Esophagus muscularis mucosa (tissue), 3 donors: ENCODE data around the gene ADCY7.

Experiments used
- POLR2A ChIP-seq: fragments of 450-650 bp; IDR thresholded peaks from one replicate; pipeline ENCODE4 v1.6.1; 2017; ENCODE audit warnings: antibody characterized with exemption, moderate library complexity, mild to moderate bottlenecking, low read depth
- POLR2AphosphoS5 ChIP-seq, 2 donors: sonication (generic); formaldehyde crosslinking; IDR thresholded peaks; one replicate each; pipeline ENCODE4 v1.6.1; 2017; ENCODE audit warnings: antibody characterized with exemption in 2 of 2
- TF ChIP-seq, protein P1 (sequence below), 3 experiments: fragments of 200-600 bp in 2 of 3; fragments of 450-650 bp in 1 of 3; sonication (generic) in 2 of 3; IDR thresholded peaks; one replicate each; pipeline ENCODE4 v1.5.1; 2017 to 2019; ENCODE audit warnings: antibody characterized with exemption in 3 of 3, mild to moderate bottlenecking in 2 of 3, moderate library complexity in 1 of 3

DNA sequence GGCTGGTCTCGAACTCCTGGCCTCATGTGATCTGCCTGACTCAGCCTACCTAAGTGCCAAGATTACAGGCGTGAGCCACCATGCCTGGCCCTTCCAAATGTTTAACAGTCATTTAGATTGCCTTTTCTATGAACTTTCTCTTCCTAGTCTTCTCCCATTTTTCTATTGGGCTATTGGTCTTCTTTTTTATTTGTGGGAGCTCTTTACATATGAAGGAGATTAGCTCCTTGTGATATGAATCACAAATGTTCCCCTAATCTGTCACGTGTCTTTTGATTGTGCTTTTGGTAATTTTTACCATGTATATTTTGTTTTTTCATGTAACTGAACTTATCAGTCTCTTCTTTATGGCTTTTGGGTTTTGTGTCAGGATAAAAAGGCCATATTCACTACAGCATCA lies 11.9 kb downstream of the ADCY7 start:
- TF ChIP-seq POLR2AphosphoS5 (IDR thresholded peaks at IDR 0.05): no peak
- no peak for TF ChIP-seq POLR2A
- TF ChIP-seq, protein P1, sequence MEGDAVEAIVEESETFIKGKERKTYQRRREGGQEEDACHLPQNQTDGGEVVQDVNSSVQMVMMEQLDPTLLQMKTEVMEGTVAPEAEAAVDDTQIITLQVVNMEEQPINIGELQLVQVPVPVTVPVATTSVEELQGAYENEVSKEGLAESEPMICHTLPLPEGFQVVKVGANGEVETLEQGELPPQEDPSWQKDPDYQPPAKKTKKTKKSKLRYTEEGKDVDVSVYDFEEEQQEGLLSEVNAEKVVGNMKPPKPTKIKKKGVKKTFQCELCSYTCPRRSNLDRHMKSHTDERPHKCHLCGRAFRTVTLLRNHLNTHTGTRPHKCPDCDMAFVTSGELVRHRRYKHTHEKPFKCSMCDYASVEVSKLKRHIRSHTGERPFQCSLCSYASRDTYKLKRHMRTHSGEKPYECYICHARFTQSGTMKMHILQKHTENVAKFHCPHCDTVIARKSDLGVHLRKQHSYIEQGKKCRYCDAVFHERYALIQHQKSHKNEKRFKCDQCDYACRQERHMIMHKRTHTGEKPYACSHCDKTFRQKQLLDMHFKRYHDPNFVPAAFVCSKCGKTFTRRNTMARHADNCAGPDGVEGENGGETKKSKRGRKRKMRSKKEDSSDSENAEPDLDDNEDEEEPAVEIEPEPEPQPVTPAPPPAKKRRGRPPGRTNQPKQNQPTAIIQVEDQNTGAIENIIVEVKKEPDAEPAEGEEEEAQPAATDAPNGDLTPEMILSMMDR (IDR thresholded peaks at IDR 0.05): no peak
